PC-9 (cell line): Measurements from ENCODE around the gene SVOP. TPM values are rescaled to one million over a fixed set of nuclear protein-coding genes. Genes with fewer than 3 reads are reported as not detected.
"Not testable (repeated sequence)": the region's sequence is repeated elsewhere in the genome, so short reads cannot be mapped to it uniquely, and the experiment has no call there.

Experiments
- BruUV-seq: library from RNA; stranded (reverse); fragments of 400-500 nt; replicated peaks from 2 replicates; lab custom pipeline; 2021; lab: Mats Ljungman, UMichigan
- CTCF ChIA-PET: fragments of 300-600 bp; sonication (Branson Sonifier 250); formaldehyde crosslinking; loops from one replicate; lab custom pipeline; 2022; ENCODE audit warnings: antibody characterized with exemption; lab: Charles Lee
- POLR2A ChIA-PET: fragments of 300-600 bp; sonication (Branson Sonifier 250); formaldehyde crosslinking; loops from one replicate; lab custom pipeline; 2022; ENCODE audit warnings: antibody characterized with exemption; ENCODE audit not compliant: unreplicated experiment; lab: Charles Lee
- DNase-seq, 2 experiments: peaks; one replicate each; pipeline versions ENCODE4 v3.0.0 to v3.0.0-alpha.2; 2015 to 2022; ENCODE audit warnings: mixed read lengths in 1 of 2
- H2AFZ ChIP-seq: fragments of 200-600 bp; sonication (generic); 2 replicates; pipeline ENCODE4 v1.8.1; 2017; ENCODE audit warnings: antibody characterized with exemption
- H3F3A ChIP-seq: fragments of 200-600 bp; sonication (generic); 2 replicates; pipeline ENCODE4 v1.8.1; 2017; ENCODE audit warnings: antibody characterized with exemption, mild to moderate bottlenecking, low read depth; ENCODE audit not compliant: insufficient read depth
- H3K27ac ChIP-seq: fragments of 200-600 bp; sonication (generic); 2 replicates; pipeline ENCODE4 v1.6.1; 2016; ENCODE audit warnings: mixed run types
- H3K27me3 ChIP-seq: fragments of 200-600 bp; sonication (generic); 2 replicates; pipeline ENCODE4 v1.6.1; 2016; ENCODE audit warnings: low read depth, mixed run types; ENCODE audit not compliant: insufficient read depth
- H3K36me3 ChIP-seq: fragments of 200-600 bp; sonication (generic); 2 replicates; pipeline ENCODE4 v1.6.1; 2016; ENCODE audit warnings: low read depth, mixed run types
- H3K4me1 ChIP-seq: fragments of 200-600 bp; sonication (generic); replicated peaks from 2 replicates; pipeline ENCODE4 v1.6.1; 2016; ENCODE audit warnings: mixed run types; ENCODE audit not compliant: insufficient read depth
- H3K4me2 ChIP-seq: fragments of 200-600 bp; sonication (generic); 2 replicates; pipeline ENCODE4 v1.6.1; 2017; ENCODE audit warnings: mixed run types
- H3K4me3 ChIP-seq: fragments of 200-600 bp; sonication (generic); 2 replicates; pipeline ENCODE4 v1.6.1; 2016; ENCODE audit warnings: mixed run types
- H3K79me2 ChIP-seq: fragments of 200-600 bp; sonication (generic); 2 replicates; pipeline ENCODE4 v1.6.1; 2017; ENCODE audit warnings: low read depth, mixed run types
- H3K9me2 ChIP-seq: fragments of 200-600 bp; sonication (generic); 2 replicates; pipeline ENCODE4 v1.8.1; 2017; ENCODE audit warnings: mild to moderate bottlenecking; ENCODE audit not compliant: insufficient read depth
- H3K9me3 ChIP-seq: fragments of 200-600 bp; sonication (generic); 2 replicates; pipeline ENCODE4 v1.8.1; 2016; ENCODE audit warnings: low read depth; ENCODE audit not compliant: insufficient read depth
- H4K20me1 ChIP-seq: fragments of 200-600 bp; sonication (generic); 2 replicates; pipeline ENCODE4 v1.8.1; 2017; ENCODE audit not compliant: insufficient read depth
- CTCF ChIP-seq: fragments of 200-600 bp; sonication (generic); conservative IDR thresholded peaks from 2 replicates; pipeline ENCODE4 v1.6.1; 2017; ENCODE audit warnings: mixed run types, antibody characterized with exemption, mild to moderate bottlenecking, moderate library complexity
- EZH2 ChIP-seq: fragments of 200-600 bp; sonication (generic); IDR thresholded peaks from 2 replicates; pipeline ENCODE4 v1.8.0; 2017; ENCODE audit warnings: antibody characterized with exemption, low read depth
- intact Hi-C: fragments of 100-400 bp; cut with micrococcal nuclease; formaldehyde crosslinking; loops from one replicate; pipeline ENCODE4 v1.10.0; 2022; ENCODE audit not compliant: unreplicated experiment
- total RNA-seq: library from RNA; stranded (reverse); gene quantifications from 2 replicates; pipeline ENCODE4 v1.2.3, GENCODE V29; 2021

Gene SVOP
- total RNA-seq, 1 experiment from 2014 or later, result not detected

- intact Hi-C loops, result loop anchor here (5.0 kb wide), 1 partner anchor 195 kb away; the partner anchor contains the start of gene SSH1
- no peaks in the 10 kb centered on the region for H3K79me2 ChIP-seq
- no peaks in the 10 kb centered on the region for H4K20me1 ChIP-seq
- H3K4me1 ChIP-seq, result peaks cover 11% of the 10 kb centered on the region; the same call in 1 of the 2 replicates
- no peak for DNase-seq
- H3K4me3 ChIP-seq, result peak overlapping the region; percentile 79
- no peaks in the 10 kb centered on the region for H3K9me2 ChIP-seq
- H3K9me3 ChIP-seq, result no peaks in the 10 kb centered on the region
- no TSS peak for BruUV-seq
- no peaks in the 10 kb centered on the region for H3K36me3 ChIP-seq
- H2AFZ ChIP-seq, result peak overlapping the region; percentile 94
- ChIA-PET CTCF (no interaction called here), POLR2A (interaction anchor here (0.7 kb wide), 1 partner anchor 319 kb away, joined by 3 read pairs; no protein-coding TSS in a partner anchor)
- peak overlapping the region; percentile 80 for H3K4me2 ChIP-seq
- no peak for TF ChIP-seq CTCF
- no peak for TF ChIP-seq EZH2
- no peaks in the 10 kb centered on the region for H3K27me3 ChIP-seq
- H3K27ac ChIP-seq, result no peak overlapping the region
- H3F3A ChIP-seq, result peaks cover 8% of the 10 kb centered on the region
These were observed 31.2 kb upstream of the SVOP start for GRCh38 chr12:109052097-109052413.

- H4K20me1 ChIP-seq, H3K27me3 ChIP-seq, DNase-seq, H3K79me2 ChIP-seq, CTCF ChIA-PET, H3F3A ChIP-seq, H2AFZ ChIP-seq, POLR2A ChIA-PET, BruUV-seq, H3K9me3 ChIP-seq, H3K4me3 ChIP-seq, H3K9me2 ChIP-seq, H3K36me3 ChIP-seq, H3K4me2 ChIP-seq, H3K27ac ChIP-seq: not testable (repeated sequence)
- H3K4me1 ChIP-seq, result peaks cover 14% of the 10 kb centered on the region; the same call in 1 of the 2 replicates
- intact Hi-C loops, result loop anchor here (5.0 kb wide), 1 partner anchor 192 kb away; the partner anchor contains the start of gene SSH1
These were observed 28.9 kb upstream of the SVOP start for GRCh38 chr12:109049794-109050193.

GRCh38 chr12:109048706-109049105 is 27.8 kb upstream of the SVOP start:
- POLR2A ChIA-PET, H4K20me1 ChIP-seq, BruUV-seq, H3K9me2 ChIP-seq, H3K4me2 ChIP-seq, intact Hi-C loops, CTCF ChIA-PET, H3K9me3 ChIP-seq, H2AFZ ChIP-seq, H3K27me3 ChIP-seq, DNase-seq, H3K79me2 ChIP-seq, H3F3A ChIP-seq, H3K27ac ChIP-seq, H3K4me3 ChIP-seq, H3K36me3 ChIP-seq: not testable (repeated sequence)
- peaks cover 10% of the 10 kb centered on the region; the same call in 1 of the 2 replicates for H3K4me1 ChIP-seq

GRCh38 chr12:109047081-109047805 is 26.4 kb upstream of the SVOP start:
- intact Hi-C loops, result no loop called here
- DNase-seq, result peak in 1 of 2 experiments; percentile 83
- Histone ChIP-seq H3K27ac (no peak overlapping the region), H3K4me3 (no peak overlapping the region), H4K20me1 (no peaks in the 10 kb centered on the region), H3K9me2 (no peaks in the 10 kb centered on the region), H3K9me3 (no peaks in the 10 kb centered on the region), H2AFZ (no peak overlapping the region), H3K27me3 (no peaks in the 10 kb centered on the region; the same call in 1 of the 2 replicates), H3F3A (peaks cover 8% of the 10 kb centered on the region), H3K36me3 (no peaks in the 10 kb centered on the region), H3K79me2 (no peaks in the 10 kb centered on the region), H3K4me1 (peaks cover 8% of the 10 kb centered on the region; the same call in 1 of the 2 replicates), H3K4me2 (peak overlapping the region; percentile 30; the same call in 1 of the 2 replicates)
- TF ChIP-seq CTCF (no peak), EZH2 (no peak)
- BruUV-seq, result no TSS peak
- ChIA-PET POLR2A (no interaction called here), CTCF (no interaction called here)
